C1 segment of cervical spinal cord (tissue), 14 donors: ENCODE measurements around the gene SIRT7.
"Not testable (repeated sequence)": the region's sequence is repeated elsewhere in the genome, so short reads cannot be mapped to it uniquely, and the experiment has no call there.

Source experiments
- DNase-seq, 14 donors: peaks; one replicate each; lab custom pipeline; 2025; lab: John Stamatoyannopoulos, UW

SIRT7 gene

GRCh38 chr17:81954131-81955057 lies 36.4 kb upstream of the SIRT7 start:
- DNase-seq: no peak

- not testable (repeated sequence) for DNase-seq
These were observed 35.5 kb upstream of the SIRT7 start for GRCh38 chr17:81953443-81953842.

GRCh38 chr17:81952792-81953228 lies 34.8 kb upstream of the SIRT7 start:
- DNase-seq: no peak

GRCh38 chr17:81951785-81952684 lies 34.1 kb upstream of the SIRT7 start:
- no peak for DNase-seq

GRCh38 chr17:81950501-81950900 lies 32.5 kb upstream of the SIRT7 start:
- no peak for DNase-seq

- no peak for DNase-seq
These were observed 30.8 kb upstream of the SIRT7 start for GRCh38 chr17:81948635-81949378.

GRCh38 chr17:81947189-81947588 lies 29.2 kb upstream of the SIRT7 start, which contains the start of gene MYADML2:
MYADML2 (minus strand) TSS chr17:81947233; CDS start chr17:81941741, 5,492 bp downstream.
- no peak for DNase-seq

- no peak for DNase-seq
These were observed 26.9 kb upstream of the SIRT7 start for GRCh38 chr17:81944858-81945257.

- DNase-seq: no peak
These were observed 24.2 kb upstream of the SIRT7 start for GRCh38 chr17:81942167-81942553.

GRCh38 chr17:81941484-81942166 lies 23.6 kb upstream of the SIRT7 start:
- DNase-seq: no peak

- DNase-seq: no peak
These were observed 22.8 kb upstream of the SIRT7 start for GRCh38 chr17:81940538-81941483.

GRCh38 chr17:81939881-81940385 lies 22.0 kb upstream of the SIRT7 start:
- DNase-seq: peak in 10 of 14 donors; percentile 24 to 84 (median 57)

- no peak for DNase-seq
These were observed 21.2 kb upstream of the SIRT7 start for GRCh38 chr17:81939218-81939617.

- DNase-seq: no peak
These were observed 17.7 kb upstream of the SIRT7 start for GRCh38 chr17:81935709-81936084.

- DNase-seq: no peak
These were observed 17.1 kb upstream of the SIRT7 start for GRCh38 chr17:81934850-81935708.

- no peak for DNase-seq
These were observed 16.3 kb upstream of the SIRT7 start for GRCh38 chr17:81934098-81934757.

- no peak for DNase-seq
These were observed 15.3 kb upstream of the SIRT7 start for GRCh38 chr17:81933178-81933699.
